Bronchus fibroblast of lung (primary cell): ENCODE results near the gene TXNDC11. TPM values are rescaled to one million over a fixed set of nuclear protein-coding genes. Genes with fewer than 3 reads are reported as not detected.

Experiments used
- total RNA-seq: library from RNA; depleted of rRNA; stranded (reverse); fragments of >200 nt; gene quantifications from 2 replicates; pipeline ENCODE4 v1.2.3, GENCODE V29; 2015

TXNDC11 gene, protein sequence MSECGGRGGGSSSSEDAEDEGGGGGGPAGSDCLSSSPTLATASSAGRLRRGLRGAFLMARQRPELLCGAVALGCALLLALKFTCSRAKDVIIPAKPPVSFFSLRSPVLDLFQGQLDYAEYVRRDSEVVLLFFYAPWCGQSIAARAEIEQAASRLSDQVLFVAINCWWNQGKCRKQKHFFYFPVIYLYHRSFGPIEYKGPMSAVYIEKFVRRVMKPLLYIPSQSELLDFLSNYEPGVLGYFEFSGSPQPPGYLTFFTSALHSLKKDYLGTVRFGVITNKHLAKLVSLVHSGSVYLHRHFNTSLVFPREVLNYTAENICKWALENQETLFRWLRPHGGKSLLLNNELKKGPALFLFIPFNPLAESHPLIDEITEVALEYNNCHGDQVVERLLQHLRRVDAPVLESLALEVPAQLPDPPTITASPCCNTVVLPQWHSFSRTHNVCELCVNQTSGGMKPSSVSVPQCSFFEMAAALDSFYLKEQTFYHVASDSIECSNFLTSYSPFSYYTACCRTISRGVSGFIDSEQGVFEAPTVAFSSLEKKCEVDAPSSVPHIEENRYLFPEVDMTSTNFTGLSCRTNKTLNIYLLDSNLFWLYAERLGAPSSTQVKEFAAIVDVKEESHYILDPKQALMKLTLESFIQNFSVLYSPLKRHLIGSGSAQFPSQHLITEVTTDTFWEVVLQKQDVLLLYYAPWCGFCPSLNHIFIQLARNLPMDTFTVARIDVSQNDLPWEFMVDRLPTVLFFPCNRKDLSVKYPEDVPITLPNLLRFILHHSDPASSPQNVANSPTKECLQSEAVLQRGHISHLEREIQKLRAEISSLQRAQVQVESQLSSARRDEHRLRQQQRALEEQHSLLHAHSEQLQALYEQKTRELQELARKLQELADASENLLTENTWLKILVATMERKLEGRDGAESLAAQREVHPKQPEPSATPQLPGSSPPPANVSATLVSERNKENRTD
- 33.8 and 35.1 TPM in 2 replicates for total RNA-seq

DNA sequence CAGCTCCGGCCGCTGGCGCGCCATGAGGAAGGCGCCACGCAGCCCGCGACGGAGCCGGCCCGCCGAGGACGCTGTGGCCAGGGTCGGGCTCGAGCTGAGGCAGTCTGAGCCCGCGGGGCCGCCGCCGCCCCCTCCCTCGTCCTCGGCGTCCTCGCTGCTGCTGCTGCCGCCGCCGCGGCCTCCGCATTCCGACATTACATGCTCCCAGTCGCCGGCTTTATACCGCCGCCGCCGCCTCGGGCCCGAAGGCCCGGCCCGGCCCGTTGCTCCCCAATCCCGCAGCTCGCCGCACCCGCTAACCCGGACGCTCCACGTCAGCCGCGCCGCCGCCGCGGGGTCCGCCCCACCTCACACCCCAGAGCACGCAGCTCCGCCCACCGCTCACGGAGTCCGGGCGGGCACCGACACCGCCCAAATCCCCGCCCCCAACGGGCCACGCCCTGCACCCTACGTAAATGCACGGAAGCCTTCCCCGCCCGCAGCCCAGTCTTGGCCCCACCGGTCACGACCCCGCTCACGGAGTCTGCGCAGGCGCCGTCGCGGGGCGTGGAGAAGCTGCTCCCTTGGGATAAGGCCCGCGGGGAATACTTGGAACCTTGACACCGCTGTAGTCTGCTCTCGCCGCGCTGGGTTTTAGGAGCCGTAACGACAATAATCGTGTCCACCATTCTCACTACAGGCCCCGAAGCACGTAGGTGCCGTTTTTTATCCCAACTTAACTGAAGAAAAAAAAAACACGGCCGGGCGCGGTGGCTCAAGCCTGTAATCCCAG is at the start of gene TXNDC11:
Gene TXNDC11 (minus strand): TSS at position 322 of the 772 bp plus-strand sequence. CDS start 127 bp downstream, at position 195.

DNA sequence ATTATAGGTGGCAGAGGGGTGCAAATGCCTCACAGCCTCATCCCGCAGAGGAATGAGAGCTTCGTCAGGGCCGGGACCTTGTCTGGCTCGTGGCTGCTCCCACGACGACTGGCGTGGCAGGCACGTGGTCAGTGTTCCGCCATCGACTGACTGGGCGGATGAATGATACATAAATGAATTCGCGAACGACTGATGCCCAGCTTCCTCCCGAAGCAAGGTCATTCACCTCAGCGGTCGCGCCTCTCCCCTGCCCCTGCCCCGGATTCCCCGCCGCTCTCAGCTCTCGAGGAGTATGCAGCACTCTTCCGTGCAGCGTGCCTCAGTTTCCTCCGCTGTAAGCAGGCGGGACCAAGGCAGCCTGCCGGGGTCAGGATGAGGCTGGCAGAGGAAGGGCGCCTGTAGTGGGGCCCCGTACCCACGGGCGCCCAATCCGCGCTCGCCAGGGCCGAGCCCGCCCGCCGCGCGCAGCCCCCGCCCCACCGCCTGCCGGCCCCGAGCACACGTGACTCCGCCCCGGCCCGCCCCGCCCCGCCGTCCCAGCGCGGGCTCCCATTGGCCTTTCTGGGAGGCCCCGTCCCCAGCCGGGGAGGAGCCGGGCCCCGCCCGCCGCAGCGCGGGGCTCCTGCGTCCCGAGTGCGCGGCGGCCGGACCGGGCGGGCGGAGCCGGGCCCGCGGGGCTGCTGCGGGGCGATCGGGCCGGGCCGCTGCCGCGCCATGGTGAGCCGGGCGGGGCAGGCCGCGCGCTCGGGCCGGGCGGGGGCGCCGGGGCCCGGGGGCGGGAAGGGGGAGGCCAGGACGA is 74.6 kb downstream of the TXNDC11 start, which contains the start of gene SNN:
Gene SNN (plus strand): TSS at position 632 of the 799 bp plus-strand sequence. CDS start 7,605 bp downstream, outside the sequence.

Other genes with a start within 250 kb of the TXNDC11 start
- gene LITAF, start 155.9 kb downstream of the TXNDC11 start, total RNA-seq = 68.3 and 71.9 TPM in 2 replicates
- 6.7 and 7.7 TPM in 2 replicates for gene SNN, start 74.4 kb downstream of the TXNDC11 start, total RNA-seq
- 12.8 and 16.6 TPM in 2 replicates for gene ZC3H7A, start 54.4 kb upstream of the TXNDC11 start, total RNA-seq
- gene RSL1D1, start 108.7 kb upstream of the TXNDC11 start, total RNA-seq = 72.2 and 130 TPM in 2 replicates
- gene GSPT1, start 173.1 kb upstream of the TXNDC11 start, total RNA-seq = 58.1 and 60.2 TPM in 2 replicates
- 1.5 and 2.5 TPM in 2 replicates for gene NPIPB2, start 199.2 kb upstream of the TXNDC11 start, total RNA-seq
- gene TNFRSF17, start 222.4 kb upstream of the TXNDC11 start, total RNA-seq = not detected in 2 replicates
- gene SNX29, start 233.9 kb upstream of the TXNDC11 start, total RNA-seq = 4.3 and 4.4 TPM in 2 replicates